Cardiac atrium fibroblast (primary cell): ENCODE measurements around the gene ICAM3. TPM values are rescaled to one million over a fixed set of nuclear protein-coding genes. Genes with fewer than 3 reads are reported as not detected.

Experiments
- total RNA-seq: library from RNA; depleted of rRNA; stranded (reverse); fragments of >200 nt; gene quantifications from 2 replicates; pipeline ENCODE4 v1.2.3, GENCODE V29; 2015

The ICAM3 gene
- 10.5 and 11.4 TPM in 2 replicates for total RNA-seq

GRCh38 chr19:10339380-10339960 lies at the start of gene ICAM3:
Gene ICAM3 (minus strand): TSS chr19:10339624. CDS start chr19:10339614, 10 bp downstream.

GRCh38 chr19:10380313-10381102 lies 41.1 kb upstream of the ICAM3 start, which contains the start of gene TYK2:
Gene TYK2 (minus strand): TSS chr19:10380572. CDS start chr19:10378406, 2,166 bp downstream.

GRCh38 chr19:10332965-10333757 lies 6.3 kb downstream of the ICAM3 start, which contains the start of gene RAVER1:
Gene RAVER1 (minus strand): TSS chr19:10333529. CDS start chr19:10333507, 22 bp downstream.

GRCh38 chr19:10315335-10316214 lies 23.8 kb downstream of the ICAM3 start, which contains the start of gene FDX2:
Gene FDX2 (minus strand): TSS chr19:10316015. CDS start chr19:10315996, 19 bp downstream.

GRCh38 chr19:10309423-10309822 lies 30.0 kb downstream of the ICAM3 start, which contains the start of gene ZGLP1:
Gene ZGLP1 (minus strand): TSS chr19:10309815.

GRCh38 chr19:10289836-10290356 lies 49.5 kb downstream of the ICAM3 start, which contains the start of gene ICAM5:
Gene ICAM5 (plus strand): TSS chr19:10289952. CDS start chr19:10290044, 92 bp downstream.

GRCh38 chr19:10286803-10287737 lies 52.4 kb downstream of the ICAM3 start, which contains the start of gene ICAM4:
Gene ICAM4 (plus strand): TSS chr19:10286955. CDS start chr19:10287013, 58 bp downstream.

Other genes with a start within 250 kb of the ICAM3 start
- 0.32 and 0.54 TPM in 2 replicates for gene ANGPTL6, start 236.9 kb downstream of the ICAM3 start, total RNA-seq
- gene PPAN, start 233.3 kb downstream of the ICAM3 start, total RNA-seq: 37.5 and 44.7 TPM in 2 replicates
- gene P2RY11, start 227.9 kb downstream of the ICAM3 start, total RNA-seq: 2.6 and 3.2 TPM in 2 replicates
- gene EIF3G, start 219.7 kb downstream of the ICAM3 start, total RNA-seq: 244 and 249 TPM in 2 replicates
- gene DNMT1, start 144.7 kb downstream of the ICAM3 start, total RNA-seq: 38.2 and 46.0 TPM in 2 replicates
- gene S1PR2, start 108.3 kb downstream of the ICAM3 start, total RNA-seq: 15.6 and 16.6 TPM in 2 replicates
- gene MRPL4, start 87.4 kb downstream of the ICAM3 start, total RNA-seq: 73.3 and 77.8 TPM in 2 replicates
- 28.7 and 97.0 TPM in 2 replicates for gene ICAM1, start 68.5 kb downstream of the ICAM3 start, total RNA-seq
- 0.49 and 0.90 TPM in 2 replicates for gene ICAM4, start 52.7 kb downstream of the ICAM3 start, total RNA-seq
- gene ICAM5, start 49.7 kb downstream of the ICAM3 start, total RNA-seq: 4.5 and 6.9 TPM in 2 replicates
- 0.18 TPM in 1 of 2 replicates, not detected in the other for gene ZGLP1, start 29.8 kb downstream of the ICAM3 start, total RNA-seq
- 8.9 and 22.2 TPM in 2 replicates for gene FDX2, start 23.6 kb downstream of the ICAM3 start, total RNA-seq
- gene RAVER1, start 6.1 kb downstream of the ICAM3 start, total RNA-seq: 18.1 and 22.6 TPM in 2 replicates
- gene TYK2, start 40.9 kb upstream of the ICAM3 start, total RNA-seq: 55.7 and 61.9 TPM in 2 replicates
- gene CDC37, start 63.9 kb upstream of the ICAM3 start, total RNA-seq: 216 and 257 TPM in 2 replicates
- 5.4 and 9.4 TPM in 2 replicates for gene PDE4A, start 80.9 kb upstream of the ICAM3 start, total RNA-seq
- gene KEAP1, start 163.7 kb upstream of the ICAM3 start, total RNA-seq: 58.3 and 64.5 TPM in 2 replicates
- 0.32 and 0.36 TPM in 2 replicates for gene S1PR5, start 177.8 kb upstream of the ICAM3 start, total RNA-seq
- gene ATG4D, start 204.3 kb upstream of the ICAM3 start, total RNA-seq: 11.8 and 17.1 TPM in 2 replicates
- 9.1 and 14.6 TPM in 2 replicates for gene KRI1, start 226.4 kb upstream of the ICAM3 start, total RNA-seq
- gene CDKN2D, start 229.4 kb upstream of the ICAM3 start, total RNA-seq: 1.1 and 2.5 TPM in 2 replicates
- not detected in 2 replicates for gene AP1M2, start 247.7 kb upstream of the ICAM3 start, total RNA-seq